Dedifferentiated amniotic fluid mesenchymal stem cell (primary cell): ENCODE measurements around the gene DLG1.
"Not testable (repeated sequence)": the region's sequence is repeated elsewhere in the genome, so short reads cannot be mapped to it uniquely, and the experiment has no call there.

Experiments
- DNase-seq: peaks from one replicate; pipeline ENCODE4 v3.0.0-alpha.2; 2016; ENCODE audit errors: extremely low spot score

The DLG1 gene

DNA sequence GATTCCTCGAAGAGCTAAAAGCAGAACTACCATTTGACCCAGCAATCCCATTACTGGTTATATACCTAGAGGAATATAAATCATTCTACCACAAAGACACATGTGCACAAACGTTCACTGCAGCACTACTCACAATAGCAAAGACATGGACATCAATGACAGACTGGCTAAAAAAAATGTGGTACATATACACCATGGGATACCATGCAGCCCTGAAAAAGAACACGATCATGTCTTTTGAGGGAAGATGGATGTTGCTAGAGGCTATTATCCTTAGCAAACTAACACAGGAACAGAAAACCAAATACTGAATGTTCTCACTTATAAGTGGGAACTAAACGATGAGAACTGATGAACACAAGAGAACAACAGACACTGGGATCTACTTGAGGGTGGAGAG is 86.7 kb downstream of the DLG1 start:
- DNase-seq = not testable (repeated sequence)

DNA sequence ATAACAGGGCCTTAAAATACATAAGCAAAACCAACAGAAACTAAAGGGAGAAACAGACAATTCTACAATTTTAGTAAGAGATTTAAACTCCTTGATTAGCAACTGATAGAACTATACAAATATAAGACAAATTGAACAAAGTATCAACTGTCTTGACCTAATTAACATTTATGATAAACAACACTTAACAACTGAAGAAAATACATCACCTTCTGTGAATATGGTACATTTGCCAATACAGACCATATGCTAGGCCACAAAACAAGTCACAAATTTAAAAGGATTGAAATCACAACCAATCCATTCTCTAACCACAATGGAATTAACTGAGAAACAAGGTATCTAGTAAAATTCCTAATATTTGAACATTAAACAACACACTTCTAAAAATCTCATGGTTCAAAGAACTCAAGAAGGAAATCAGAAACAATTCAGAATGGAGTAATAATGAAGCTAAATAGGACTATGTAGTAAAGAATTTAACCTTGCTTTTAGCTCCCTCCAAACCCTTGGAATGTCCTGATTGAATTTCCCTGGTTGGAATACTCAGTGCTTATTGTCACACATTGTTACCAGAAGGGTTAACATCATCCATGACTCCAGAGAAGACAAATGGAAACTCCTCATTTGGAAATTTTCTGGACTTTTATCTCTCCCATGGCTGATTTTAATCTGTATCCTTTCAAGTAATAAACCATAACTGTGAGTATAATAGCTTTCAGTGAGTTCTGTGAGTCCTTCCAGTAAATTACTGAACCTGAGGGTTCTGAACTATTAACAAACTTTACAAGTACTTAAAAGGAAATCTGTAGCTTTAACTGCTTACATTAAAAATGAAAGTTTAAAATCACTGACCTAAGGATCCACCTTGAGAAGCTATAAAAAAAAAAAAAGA is 88.8 kb downstream of the DLG1 start:
- DNase-seq = no peak

GRCh38 chr3:197206913-197207312 is 91.5 kb downstream of the DLG1 start:
- no peak for DNase-seq

DNA sequence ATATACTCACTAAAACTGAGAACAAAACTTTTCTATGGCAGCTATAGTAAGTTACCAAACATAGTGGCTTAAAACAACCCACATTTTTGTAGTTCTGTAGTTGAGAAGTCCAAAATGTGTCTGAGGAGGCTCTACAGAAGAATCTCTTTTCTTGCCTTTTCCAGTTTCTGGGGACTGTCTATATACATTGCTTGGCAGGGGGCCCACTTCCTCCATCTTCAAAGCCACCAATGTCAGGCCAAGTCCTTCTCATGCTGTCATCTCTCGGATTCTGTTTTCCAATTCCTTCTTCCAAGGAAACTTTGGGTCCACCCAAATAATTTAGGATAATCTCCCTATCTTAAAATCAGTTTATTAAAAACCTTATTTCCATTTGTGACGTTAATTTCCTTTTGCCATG is 92.7 kb downstream of the DLG1 start:
- DNase-seq = no peak

GRCh38 chr3:197205265-197205664 is 93.1 kb downstream of the DLG1 start:
- no peak for DNase-seq

GRCh38 chr3:197204736-197205135 is 93.7 kb downstream of the DLG1 start:
- no peak for DNase-seq

GRCh38 chr3:197203714-197204146 is 94.7 kb downstream of the DLG1 start:
- DNase-seq = no peak

DNA sequence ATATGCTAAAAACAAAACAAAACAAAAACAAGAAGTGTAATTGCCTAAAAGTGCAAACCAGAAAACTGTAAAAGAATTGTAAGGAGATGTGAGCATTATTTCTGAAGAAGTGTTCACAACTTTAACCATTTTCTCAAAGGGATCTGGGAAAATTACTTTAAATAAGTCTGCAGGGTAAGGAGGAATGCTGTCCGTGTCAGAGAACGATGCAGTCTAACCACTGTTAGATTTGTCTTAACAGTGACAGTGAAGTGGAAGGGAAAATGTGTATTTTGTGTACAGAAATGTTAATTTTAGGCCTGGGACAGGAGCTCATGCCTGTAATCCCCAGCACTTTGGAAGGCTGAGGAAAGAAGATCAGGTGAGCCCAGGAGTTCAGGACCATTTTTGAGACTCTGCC is 95.7 kb downstream of the DLG1 start:
- DNase-seq = no peak

DNA sequence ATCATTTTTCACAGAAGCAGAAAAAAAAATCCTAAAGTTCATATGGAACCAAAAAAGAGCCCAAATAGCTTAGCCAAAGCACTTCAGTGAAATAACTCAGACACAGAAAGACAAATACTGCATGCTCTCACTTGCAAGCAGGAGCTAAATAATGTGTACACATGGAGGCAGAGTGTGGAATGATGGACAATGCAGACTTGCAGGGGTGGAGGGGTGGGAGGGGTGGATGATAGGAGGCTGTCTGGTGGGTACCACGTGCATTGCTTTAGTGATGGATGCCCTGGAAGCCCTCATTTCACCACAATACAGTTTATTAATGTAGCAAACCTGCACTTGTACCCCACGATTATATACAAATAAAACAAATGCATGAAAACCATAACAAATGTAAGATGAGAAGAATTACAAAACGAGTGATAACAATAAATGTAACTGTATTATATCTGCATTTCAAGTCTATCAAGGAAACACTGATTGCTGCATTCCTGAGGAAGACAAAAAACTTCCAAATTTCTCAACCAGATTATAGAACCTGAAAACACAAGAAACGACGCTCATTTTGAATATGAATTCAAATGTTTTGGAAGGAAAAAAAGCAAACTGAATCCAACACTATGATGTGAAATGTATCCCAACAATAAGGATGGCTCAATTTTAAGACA is 96.5 kb downstream of the DLG1 start:
- DNase-seq = no peak

DNA sequence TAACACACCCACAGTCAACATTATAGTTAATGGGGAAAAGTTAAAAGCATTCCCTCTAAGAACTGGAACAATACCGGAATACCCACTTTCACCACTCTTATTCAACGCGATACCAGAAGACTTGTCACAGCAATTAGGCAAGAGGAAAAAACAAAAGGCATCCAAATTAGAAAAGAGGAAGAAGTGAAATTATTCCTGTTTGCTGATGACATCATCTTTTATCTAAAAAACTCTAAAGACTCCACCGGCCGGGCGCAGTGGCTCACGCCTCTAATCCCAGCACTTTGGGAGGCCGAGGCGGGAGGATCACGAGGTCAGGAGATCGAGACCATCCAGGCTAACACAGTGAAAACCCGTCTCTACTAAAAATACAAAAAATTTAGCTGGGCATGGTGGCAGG is 97.6 kb downstream of the DLG1 start:
- DNase-seq = not testable (repeated sequence)

DNA sequence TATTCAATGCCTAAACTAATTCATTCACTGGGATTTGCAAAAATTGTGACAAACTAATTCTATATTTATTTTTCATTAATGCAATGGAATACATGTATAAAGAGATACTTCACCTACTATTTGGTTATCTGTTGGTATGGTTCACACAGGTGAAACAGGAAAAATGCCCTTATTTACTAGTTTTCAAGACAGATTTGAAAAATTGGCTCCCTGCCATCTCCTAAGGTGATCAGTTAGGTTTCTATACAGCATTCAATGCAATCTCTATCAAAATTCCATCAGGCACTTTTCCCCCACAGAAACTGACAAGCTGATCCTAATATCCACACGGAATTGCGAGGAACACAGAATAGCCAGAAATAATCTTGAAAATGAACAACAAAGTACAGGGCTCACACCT is 101.1 kb downstream of the DLG1 start:
- DNase-seq = no peak

- no peak for DNase-seq
Observed at GRCh38 chr3:197196192-197196591, 102.2 kb downstream of the DLG1 start.

GRCh38 chr3:197195326-197195725 is 103.1 kb downstream of the DLG1 start:
- no peak for DNase-seq

GRCh38 chr3:197193759-197194158 is 104.7 kb downstream of the DLG1 start:
- not testable (repeated sequence) for DNase-seq

DNA sequence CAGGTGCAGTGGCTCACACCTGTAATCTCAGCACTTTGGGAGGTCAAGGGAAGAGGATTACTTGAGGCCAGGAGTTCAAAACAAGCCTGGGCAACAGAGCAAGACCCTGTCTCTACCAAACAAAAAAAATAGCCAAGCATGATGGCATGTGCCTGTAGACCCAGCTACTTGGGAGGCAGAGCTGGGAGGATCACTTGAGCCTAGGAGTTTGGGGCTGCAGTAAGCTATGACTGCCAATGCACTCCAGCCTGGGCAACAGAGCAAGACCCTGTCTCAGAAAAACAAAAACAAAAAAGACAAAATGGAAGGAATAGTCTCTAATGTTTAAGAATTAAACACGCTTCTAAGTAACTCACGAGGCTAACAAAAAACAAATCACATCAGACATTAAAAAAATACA is 106.5 kb downstream of the DLG1 start:
- no peak for DNase-seq

DNA sequence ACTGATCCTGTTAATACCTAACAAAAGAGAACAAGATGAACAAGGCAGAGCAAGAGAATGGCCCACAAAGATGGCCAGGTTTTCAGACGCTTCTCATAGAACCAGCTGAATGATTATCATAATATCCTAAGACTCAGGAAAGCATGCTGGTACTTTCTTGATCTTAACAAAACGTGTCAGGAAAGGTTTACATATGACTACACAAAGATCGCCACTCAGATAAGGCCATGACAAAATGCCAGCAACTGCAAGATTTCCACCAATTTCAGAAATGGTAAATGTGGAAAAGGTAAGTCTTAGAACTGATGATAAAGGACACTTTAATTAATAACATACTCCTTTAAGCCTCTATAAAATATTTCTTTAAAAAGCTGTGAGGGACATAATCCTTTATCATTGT is 108.8 kb downstream of the DLG1 start:
- DNase-seq = no peak

GRCh38 chr3:197188963-197189362 is 109.4 kb downstream of the DLG1 start:
- no peak for DNase-seq

GRCh38 chr3:197186887-197187588 is 111.4 kb downstream of the DLG1 start:
- DNase-seq = peak; percentile 60

DNA sequence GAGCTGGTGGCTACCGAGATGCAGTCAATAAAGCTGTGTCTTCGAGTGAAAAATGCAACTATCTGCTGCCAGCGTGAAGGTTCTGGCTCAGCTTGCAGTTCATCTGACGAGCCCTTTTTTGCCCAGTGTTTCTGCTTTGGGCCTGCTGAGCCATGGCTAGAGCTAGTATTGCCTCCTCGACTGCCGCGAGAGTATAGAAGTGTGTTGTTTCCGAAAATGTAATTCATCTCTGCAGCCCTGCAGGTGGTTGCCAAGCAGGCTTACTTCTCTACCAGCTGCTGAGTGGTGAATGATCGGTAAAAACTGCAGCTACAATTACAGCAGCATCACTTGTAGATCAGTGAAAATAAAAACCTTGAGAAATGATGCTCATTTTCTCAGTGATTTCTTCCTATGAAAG is 114.8 kb downstream of the DLG1 start:
- DNase-seq = no peak

DNA sequence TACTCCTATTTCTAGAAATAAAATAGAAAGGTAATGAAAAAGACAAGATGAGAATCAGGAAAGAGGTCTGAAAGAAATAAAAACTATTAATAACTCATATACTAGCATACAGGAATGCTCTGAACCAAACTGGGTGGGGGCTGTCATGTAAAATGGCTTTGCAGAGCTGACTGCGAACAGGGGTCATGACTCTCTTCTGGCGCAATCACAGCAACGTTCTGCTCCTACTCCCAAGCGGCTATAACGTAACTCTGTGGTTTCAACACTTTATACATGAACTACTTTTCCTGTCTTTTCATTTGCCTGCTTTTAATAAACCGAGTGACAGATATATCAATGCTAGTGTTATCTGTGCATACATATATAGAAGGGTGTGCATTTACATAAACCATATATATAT is 116.7 kb downstream of the DLG1 start:
- DNase-seq = no peak

GRCh38 chr3:197178998-197179397 is 119.4 kb downstream of the DLG1 start:
- DNase-seq = no peak

DNA sequence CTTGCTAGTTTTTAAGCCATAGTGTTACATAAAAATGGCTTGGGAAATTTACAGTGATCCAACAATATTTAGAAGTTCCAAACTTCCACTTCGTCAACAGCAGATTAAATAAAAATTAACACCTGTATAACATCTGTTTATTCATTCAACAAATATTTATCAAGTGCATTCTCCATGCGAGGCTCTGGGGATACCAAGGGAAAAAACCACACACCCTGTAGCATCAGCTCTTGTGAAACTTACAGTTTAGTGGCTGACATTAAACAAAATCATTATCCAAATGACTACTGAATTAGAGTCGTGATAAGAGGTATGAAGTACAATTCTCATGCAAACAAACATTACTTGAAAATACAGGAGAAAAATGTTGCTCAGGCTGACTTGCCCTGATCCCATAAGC is 122.9 kb downstream of the DLG1 start:
- no peak for DNase-seq

DNA sequence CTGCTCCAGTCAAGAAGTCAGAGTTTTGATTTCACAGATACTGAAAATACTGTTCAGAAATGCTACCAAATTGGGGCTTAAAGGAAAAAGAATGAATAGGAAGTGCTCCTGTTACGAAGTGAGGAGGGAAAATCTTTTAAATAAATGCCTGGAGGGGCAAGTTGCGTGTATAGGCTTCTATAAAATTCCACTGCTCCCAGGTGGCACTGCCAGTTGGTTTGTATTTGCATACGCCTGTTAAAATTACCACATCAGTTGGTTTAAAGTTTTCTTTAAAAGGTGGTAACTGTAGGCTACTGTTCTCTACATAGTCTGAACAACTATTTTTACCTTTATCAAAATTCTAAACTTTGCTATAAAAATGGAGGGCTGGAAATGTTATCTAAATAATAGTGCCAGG is 123.5 kb downstream of the DLG1 start:
- DNase-seq = no peak
